MM.1S (cell line): ENCODE measurements around the gene HP.

ENCODE experiments used
- CTCF ChIP-seq: fragments of 300-600 bp; sonication (generic); IDR thresholded peaks from 2 replicates; pipeline ENCODE4 v1.5.1; 2016; ENCODE audit warnings: antibody characterized with exemption, low read length, mixed read lengths
- EZH2 ChIP-seq: fragments of 300-600 bp; sonication (generic); optimal IDR thresholded peaks from 2 replicates; pipeline ENCODE3; 2017; ENCODE audit warnings: low read depth, mild to moderate bottlenecking, antibody characterized with exemption, low read length, mixed read lengths

- no peak for TF ChIP-seq CTCF
- TF ChIP-seq EZH2 = no peak
Observed at GRCh38 chr16:72043058-72043457, 11.2 kb upstream of the HP start.
